Thyroid gland (tissue), 4 donors: ENCODE measurements around the gene RRP15.

Source experiments
- POLR2A ChIP-seq, 2 donors: fragments of 450-650 bp; IDR thresholded peaks; one replicate each; pipeline ENCODE4 v1.6.1; 2017; ENCODE audit warnings: antibody characterized with exemption in 2 of 2, mild to moderate bottlenecking in 2 of 2, moderate library complexity in 1 of 2
- TF ChIP-seq, protein P1 (sequence below), 6 experiments: fragments of 200-600 bp in 3 of 6; fragments of 450-650 bp in 3 of 6; sonication (generic) in 3 of 6; IDR thresholded peaks; one replicate each; pipeline ENCODE4 v1.5.1; 2016 to 2019; ENCODE audit warnings: antibody characterized with exemption in 6 of 6, mild to moderate bottlenecking in 2 of 6, inconsistent platforms in 1 of 6, moderate library complexity in 1 of 6

DNA sequence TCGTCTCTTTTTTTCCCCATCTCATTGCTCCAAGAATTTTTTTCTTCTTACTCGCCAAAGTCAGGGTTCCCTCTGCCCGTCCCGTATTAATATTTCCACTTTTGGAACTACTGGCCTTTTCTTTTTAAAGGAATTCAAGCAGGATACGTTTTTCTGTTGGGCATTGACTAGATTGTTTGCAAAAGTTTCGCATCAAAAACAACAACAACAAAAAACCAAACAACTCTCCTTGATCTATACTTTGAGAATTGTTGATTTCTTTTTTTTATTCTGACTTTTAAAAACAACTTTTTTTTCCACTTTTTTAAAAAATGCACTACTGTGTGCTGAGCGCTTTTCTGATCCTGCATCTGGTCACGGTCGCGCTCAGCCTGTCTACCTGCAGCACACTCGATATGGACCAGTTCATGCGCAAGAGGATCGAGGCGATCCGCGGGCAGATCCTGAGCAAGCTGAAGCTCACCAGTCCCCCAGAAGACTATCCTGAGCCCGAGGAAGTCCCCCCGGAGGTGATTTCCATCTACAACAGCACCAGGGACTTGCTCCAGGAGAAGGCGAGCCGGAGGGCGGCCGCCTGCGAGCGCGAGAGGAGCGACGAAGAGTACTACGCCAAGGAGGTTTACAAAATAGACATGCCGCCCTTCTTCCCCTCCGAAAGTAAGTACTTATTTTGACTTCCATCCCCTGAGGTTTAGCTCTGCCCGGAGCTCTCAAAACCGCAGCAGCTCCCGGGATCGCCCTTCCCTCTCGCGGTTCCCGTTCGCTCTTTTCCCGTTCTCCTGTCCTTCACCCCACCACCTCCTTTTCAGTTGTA, 61.5 kb downstream of the RRP15 start:
- TF ChIP-seq, protein P1, sequence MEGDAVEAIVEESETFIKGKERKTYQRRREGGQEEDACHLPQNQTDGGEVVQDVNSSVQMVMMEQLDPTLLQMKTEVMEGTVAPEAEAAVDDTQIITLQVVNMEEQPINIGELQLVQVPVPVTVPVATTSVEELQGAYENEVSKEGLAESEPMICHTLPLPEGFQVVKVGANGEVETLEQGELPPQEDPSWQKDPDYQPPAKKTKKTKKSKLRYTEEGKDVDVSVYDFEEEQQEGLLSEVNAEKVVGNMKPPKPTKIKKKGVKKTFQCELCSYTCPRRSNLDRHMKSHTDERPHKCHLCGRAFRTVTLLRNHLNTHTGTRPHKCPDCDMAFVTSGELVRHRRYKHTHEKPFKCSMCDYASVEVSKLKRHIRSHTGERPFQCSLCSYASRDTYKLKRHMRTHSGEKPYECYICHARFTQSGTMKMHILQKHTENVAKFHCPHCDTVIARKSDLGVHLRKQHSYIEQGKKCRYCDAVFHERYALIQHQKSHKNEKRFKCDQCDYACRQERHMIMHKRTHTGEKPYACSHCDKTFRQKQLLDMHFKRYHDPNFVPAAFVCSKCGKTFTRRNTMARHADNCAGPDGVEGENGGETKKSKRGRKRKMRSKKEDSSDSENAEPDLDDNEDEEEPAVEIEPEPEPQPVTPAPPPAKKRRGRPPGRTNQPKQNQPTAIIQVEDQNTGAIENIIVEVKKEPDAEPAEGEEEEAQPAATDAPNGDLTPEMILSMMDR (IDR thresholded peaks at IDR 0.05) = no peak
- TF ChIP-seq POLR2A (IDR thresholded peaks at IDR 0.05) = no peak
